Breast epithelium (tissue), 4 donors: ENCODE results near the gene RYR3. TPM values are rescaled to one million over a fixed set of nuclear protein-coding genes. Genes with fewer than 3 reads are reported as not detected.

Source experiments
- DNase-seq, 2 donors: peaks; one replicate each; pipeline ENCODE4 v3.0.0-alpha.2; 2019; ENCODE audit warnings: low spot score in 2 of 2
- H3K27ac ChIP-seq, 2 donors: fragments of 200-600 bp; sonication (generic) in 1 of 2; one replicate each; pipeline ENCODE4 v1.5.1; 2016 to 2019; ENCODE audit warnings: mild to moderate bottlenecking in 1 of 2
- H3K27me3 ChIP-seq, 2 donors: fragments of 200-600 bp; sonication (generic) in 1 of 2; one replicate each; pipeline versions ENCODE4 v1.5.1 to v1.6.0; 2017 to 2019; ENCODE audit warnings: control low read depth in 1 of 2, mild to moderate bottlenecking in 1 of 2
- H3K36me3 ChIP-seq: fragments of 200-600 bp; one replicate; pipeline ENCODE4 v1.5.1; 2019
- H3K4me1 ChIP-seq, 2 donors: fragments of 200-600 bp; sonication (generic); one replicate each; pipeline ENCODE4 v1.5.1; 2016 to 2019; ENCODE audit warnings: control low read depth in 1 of 2
- H3K4me3 ChIP-seq, 3 donors: fragments of 200-600 bp; sonication (generic); 1 replicate in 2 of 3; 2 replicates in 1 of 3; pipeline ENCODE4 v1.5.1; 2016 to 2019; ENCODE audit warnings: mild to moderate bottlenecking in 3 of 3, moderate library complexity in 2 of 3
- H3K9me3 ChIP-seq, 2 donors: fragments of 200-600 bp; sonication (generic) in 1 of 2; one replicate each; pipeline ENCODE4 v1.5.1; 2016 to 2019; ENCODE audit warnings: control low read depth in 1 of 2
- POLR2A ChIP-seq: fragments of 450-650 bp; IDR thresholded peaks from one replicate; pipeline ENCODE4 v1.6.1; 2016; ENCODE audit warnings: antibody characterized with exemption, mild to moderate bottlenecking, moderate library complexity
- POLR2AphosphoS5 ChIP-seq, 3 donors: sonication (generic); formaldehyde crosslinking; IDR thresholded peaks; one replicate each; pipeline ENCODE4 v1.6.1; 2017; ENCODE audit warnings: antibody characterized with exemption in 3 of 3
- intact Hi-C: fragments of 100-400 bp; cut with DNase I; formaldehyde crosslinking; loops from one replicate; pipeline ENCODE4 v1.15.1; 2023; ENCODE audit warnings: low total_unique reads
- total RNA-seq, 3 donors: library from RNA; depleted of rRNA; stranded (reverse); fragments of >200 nt; gene quantifications; one replicate each; pipeline ENCODE4 v1.1.0, GENCODE V29; 2016
- TF ChIP-seq, protein P1 (sequence below), 3 donors: fragments of 450-650 bp; IDR thresholded peaks; one replicate each; pipeline ENCODE4 v1.5.1; 2016 to 2017; ENCODE audit warnings: antibody characterized with exemption in 3 of 3, mild to moderate bottlenecking in 3 of 3, moderate library complexity in 3 of 3

The RYR3 gene
- total RNA-seq, 3 donors from 2014 or later, result 1.8 to 4.2 (median 2.6) TPM

DNA sequence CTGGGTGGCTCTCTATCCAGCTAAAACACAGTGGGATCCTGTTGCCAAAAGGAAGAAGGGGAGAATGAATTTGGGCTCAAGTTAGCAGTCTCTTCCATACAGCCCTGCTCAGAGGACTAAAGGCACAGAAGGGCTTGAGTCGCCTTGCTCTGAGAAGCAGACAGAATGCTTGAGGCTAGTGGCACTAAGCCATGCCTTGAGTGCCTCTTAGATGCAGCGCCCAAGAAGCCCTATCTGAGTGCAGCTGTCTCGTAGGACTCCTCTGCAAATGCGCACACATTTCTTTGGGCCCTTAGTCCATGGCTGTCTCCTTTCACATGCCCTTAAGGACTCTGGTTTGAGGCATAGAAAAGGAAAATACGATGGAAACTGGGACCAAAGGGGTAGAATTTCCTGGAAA lies 446.2 kb downstream of the RYR3 start:
- intact Hi-C loops, result no loop called here
- no peak for DNase-seq
- Histone ChIP-seq H3K9me3 (no peaks in the 10 kb centered on the region), H3K4me1 (no peaks in the 10 kb centered on the region), H3K27ac (no peak overlapping the region), H3K36me3 (no peaks in the 10 kb centered on the region), H3K27me3 (no peaks in the 10 kb centered on the region), H3K4me3 (no peak overlapping the region)
- no peak for TF ChIP-seq POLR2A
- TF ChIP-seq, protein P1, sequence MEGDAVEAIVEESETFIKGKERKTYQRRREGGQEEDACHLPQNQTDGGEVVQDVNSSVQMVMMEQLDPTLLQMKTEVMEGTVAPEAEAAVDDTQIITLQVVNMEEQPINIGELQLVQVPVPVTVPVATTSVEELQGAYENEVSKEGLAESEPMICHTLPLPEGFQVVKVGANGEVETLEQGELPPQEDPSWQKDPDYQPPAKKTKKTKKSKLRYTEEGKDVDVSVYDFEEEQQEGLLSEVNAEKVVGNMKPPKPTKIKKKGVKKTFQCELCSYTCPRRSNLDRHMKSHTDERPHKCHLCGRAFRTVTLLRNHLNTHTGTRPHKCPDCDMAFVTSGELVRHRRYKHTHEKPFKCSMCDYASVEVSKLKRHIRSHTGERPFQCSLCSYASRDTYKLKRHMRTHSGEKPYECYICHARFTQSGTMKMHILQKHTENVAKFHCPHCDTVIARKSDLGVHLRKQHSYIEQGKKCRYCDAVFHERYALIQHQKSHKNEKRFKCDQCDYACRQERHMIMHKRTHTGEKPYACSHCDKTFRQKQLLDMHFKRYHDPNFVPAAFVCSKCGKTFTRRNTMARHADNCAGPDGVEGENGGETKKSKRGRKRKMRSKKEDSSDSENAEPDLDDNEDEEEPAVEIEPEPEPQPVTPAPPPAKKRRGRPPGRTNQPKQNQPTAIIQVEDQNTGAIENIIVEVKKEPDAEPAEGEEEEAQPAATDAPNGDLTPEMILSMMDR (IDR thresholded peaks at IDR 0.05), result no peak
- TF ChIP-seq POLR2AphosphoS5 (IDR thresholded peaks at IDR 0.05), result no peak

DNA sequence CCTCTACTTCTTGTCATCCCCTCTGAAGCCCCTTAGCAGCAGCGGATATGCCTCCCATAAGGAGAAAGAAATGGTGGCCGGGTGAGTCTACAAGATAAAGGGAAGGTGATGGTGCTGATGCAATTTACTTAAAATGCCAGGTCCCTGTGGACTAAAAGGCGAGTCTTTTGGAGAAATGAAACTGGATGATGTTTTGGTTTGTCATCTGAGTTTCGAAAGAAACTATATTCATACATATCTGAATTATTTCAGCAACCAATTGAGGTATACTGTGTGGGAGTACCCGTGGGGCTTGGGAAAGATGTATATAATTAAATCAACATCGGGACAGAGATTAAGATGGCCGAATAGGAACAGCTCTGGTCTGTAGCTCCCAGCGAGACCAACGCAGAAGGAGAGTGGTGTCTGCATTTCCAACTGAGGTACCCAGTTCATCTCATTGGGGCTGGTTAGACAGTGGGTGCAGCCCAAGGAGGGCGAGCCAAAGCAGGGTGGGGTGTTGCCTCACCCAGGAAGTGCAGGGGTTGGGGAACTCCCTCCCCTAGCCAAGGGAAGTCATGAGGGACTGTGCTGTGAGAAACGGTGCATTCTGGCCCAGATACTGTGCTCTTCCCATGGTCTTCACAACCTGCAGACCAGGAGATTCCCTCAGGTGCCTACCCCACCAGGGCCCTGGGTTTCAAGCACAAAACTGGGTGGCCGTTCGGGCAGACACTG lies 446.9 kb downstream of the RYR3 start:
- Histone ChIP-seq H3K9me3 (no peaks in the 10 kb centered on the region), H3K4me1 (no peaks in the 10 kb centered on the region), H3K27me3 (no peaks in the 10 kb centered on the region), H3K4me3 (no peak overlapping the region), H3K36me3 (no peaks in the 10 kb centered on the region), H3K27ac (no peak overlapping the region)
- TF ChIP-seq, protein P1 (IDR thresholded peaks at IDR 0.05), result no peak
- TF ChIP-seq POLR2A (no peak), POLR2AphosphoS5 (IDR thresholded peaks at IDR 0.05) (no peak)
- intact Hi-C loops, result no loop called here
- DNase-seq, result no peak

DNA sequence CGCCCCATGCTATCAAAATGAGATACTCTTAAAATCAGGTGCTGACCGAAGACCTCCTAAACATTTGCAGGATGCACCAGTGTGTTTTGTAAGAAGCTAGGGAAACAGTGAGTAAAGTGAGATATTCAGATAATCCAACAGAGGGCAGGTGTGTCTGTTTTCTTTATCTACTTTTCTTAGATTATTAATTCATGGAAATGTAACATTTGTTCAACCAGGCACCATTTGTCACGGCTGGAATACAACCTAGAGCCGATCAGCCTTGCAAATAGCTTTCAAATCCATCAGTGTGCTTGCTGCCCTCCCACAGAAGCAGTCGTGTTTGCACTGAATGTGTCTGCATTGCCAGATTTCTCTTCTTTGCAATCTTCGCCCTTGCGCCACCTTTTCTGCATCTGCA lies 455.6 kb downstream of the RYR3 start:
- Histone ChIP-seq H3K36me3 (no peaks in the 10 kb centered on the region), H3K27me3 (no peaks in the 10 kb centered on the region), H3K4me1 (no peaks in the 10 kb centered on the region), H3K27ac (no peak overlapping the region), H3K9me3 (no peaks in the 10 kb centered on the region), H3K4me3 (no peak overlapping the region)
- no peak for DNase-seq
- TF ChIP-seq POLR2A (no peak), POLR2AphosphoS5 (IDR thresholded peaks at IDR 0.05) (no peak)
- TF ChIP-seq, protein P1 (IDR thresholded peaks at IDR 0.05), result no peak
- intact Hi-C loops, result loop anchor here (5.0 kb wide), 1 partner anchor 834 kb away; no protein-coding TSS in a partner anchor

DNA sequence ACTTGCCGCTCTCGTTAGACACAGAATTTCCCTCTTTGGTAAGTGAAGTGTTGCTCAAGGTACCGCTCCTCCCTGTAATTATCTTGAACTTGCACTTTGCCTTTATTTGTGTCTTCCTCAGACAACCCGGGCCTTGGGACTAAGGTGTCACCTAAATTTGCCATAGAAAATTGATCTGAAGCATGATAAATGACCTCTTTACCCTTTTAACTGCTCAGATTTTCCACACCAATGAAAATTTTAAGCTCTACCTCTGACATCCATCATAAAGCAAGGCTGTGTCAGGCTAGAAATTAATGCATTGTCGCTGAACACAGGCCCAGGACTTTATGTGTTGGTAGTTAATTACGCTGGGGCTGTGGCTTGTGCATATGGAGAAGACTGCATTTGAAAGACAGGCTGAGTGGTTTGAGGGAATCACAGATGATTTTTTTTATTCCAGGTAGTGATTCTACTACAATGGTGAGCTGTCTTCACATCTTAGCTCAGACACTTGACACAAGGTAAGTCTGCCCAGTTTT lies 458.0 kb downstream of the RYR3 start:
- TF ChIP-seq, protein P1 (IDR thresholded peaks at IDR 0.05), result no peak
- TF ChIP-seq POLR2A (no peak), POLR2AphosphoS5 (IDR thresholded peaks at IDR 0.05) (no peak)
- no peak for DNase-seq
- Histone ChIP-seq H3K27me3 (no peaks in the 10 kb centered on the region), H3K27ac (no peak overlapping the region), H3K4me1 (no peaks in the 10 kb centered on the region), H3K4me3 (no peak overlapping the region), H3K36me3 (no peaks in the 10 kb centered on the region), H3K9me3 (no peaks in the 10 kb centered on the region)
- intact Hi-C loops, result loop anchor here (5.0 kb wide), 1 partner anchor 836 kb away; no protein-coding TSS in a partner anchor

DNA sequence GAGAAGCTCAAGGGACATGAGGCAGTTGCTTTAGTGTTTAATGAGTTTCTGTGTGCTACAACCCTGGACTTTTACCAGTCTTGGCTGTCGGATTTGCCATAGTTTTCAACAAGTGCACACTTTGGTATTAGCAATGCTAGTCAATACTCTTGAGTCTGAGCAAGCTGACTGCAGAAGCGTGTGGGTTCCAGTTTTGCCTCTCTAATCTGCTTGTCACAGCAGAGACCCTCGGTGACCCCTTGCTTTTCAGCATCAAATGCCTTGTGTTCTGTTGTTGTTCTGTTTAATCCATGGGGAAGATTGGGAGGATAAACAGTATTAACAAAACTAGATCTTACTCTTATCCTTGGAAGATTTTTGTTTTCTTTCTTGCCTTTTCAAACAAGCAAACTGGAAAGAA lies 463.2 kb downstream of the RYR3 start:
- intact Hi-C loops, result no loop called here
- TF ChIP-seq POLR2AphosphoS5 (IDR thresholded peaks at IDR 0.05) (no peak), POLR2A (no peak)
- TF ChIP-seq, protein P1 (IDR thresholded peaks at IDR 0.05), result no peak
- Histone ChIP-seq H3K36me3 (no peaks in the 10 kb centered on the region), H3K27me3 (no peaks in the 10 kb centered on the region), H3K9me3 (no peaks in the 10 kb centered on the region), H3K27ac (no peak overlapping the region), H3K4me3 (no peak overlapping the region), H3K4me1 (no peaks in the 10 kb centered on the region)
- no peak for DNase-seq
